Brain microvascular endothelial cell (primary cell): Measurements from ENCODE around the gene MYZAP.

ENCODE experiments used
- DNase-seq: peaks from one replicate; pipeline ENCODE4 v3.0.0-alpha.2; 2020
- H3K27ac ChIP-seq: fragments of 250-450 bp; sonication (Bioruptor Pico); 2 replicates; pipeline ENCODE4 v1.5.1; 2020; ENCODE audit warnings: mild to moderate bottlenecking, moderate library complexity
- H3K27me3 ChIP-seq: fragments of 250-450 bp; sonication (Bioruptor Pico); replicated peaks from 2 replicates; pipeline ENCODE4 v1.5.1; 2020; ENCODE audit warnings: mild to moderate bottlenecking
- H3K36me3 ChIP-seq: fragments of 250-450 bp; sonication (Bioruptor Pico); replicated peaks from 2 replicates; pipeline ENCODE4 v1.5.1; 2020; ENCODE audit warnings: mild to moderate bottlenecking
- H3K4me3 ChIP-seq: 2 replicates; pipeline ENCODE4 v1.5.1; 2011; ENCODE audit warnings: low read depth, mild to moderate bottlenecking, control low read depth, low read length, moderate library complexity
- in situ Hi-C: cut with HindIII; loops from 2 replicates; pipeline ENCODE4 v1.10.0; 2017; ENCODE audit warnings: low sequenced_read_pairs, low pct_ligation_motif_present
- TF ChIP-seq, protein P1 (sequence below): IDR thresholded peaks from 2 replicates; pipeline ENCODE4 v1.5.1; 2011; ENCODE audit warnings: low read depth, mild to moderate bottlenecking, moderate library complexity, low read length, control low read depth, inconsistent platforms; ENCODE audit errors: missing control alignments

Gene MYZAP

DNA sequence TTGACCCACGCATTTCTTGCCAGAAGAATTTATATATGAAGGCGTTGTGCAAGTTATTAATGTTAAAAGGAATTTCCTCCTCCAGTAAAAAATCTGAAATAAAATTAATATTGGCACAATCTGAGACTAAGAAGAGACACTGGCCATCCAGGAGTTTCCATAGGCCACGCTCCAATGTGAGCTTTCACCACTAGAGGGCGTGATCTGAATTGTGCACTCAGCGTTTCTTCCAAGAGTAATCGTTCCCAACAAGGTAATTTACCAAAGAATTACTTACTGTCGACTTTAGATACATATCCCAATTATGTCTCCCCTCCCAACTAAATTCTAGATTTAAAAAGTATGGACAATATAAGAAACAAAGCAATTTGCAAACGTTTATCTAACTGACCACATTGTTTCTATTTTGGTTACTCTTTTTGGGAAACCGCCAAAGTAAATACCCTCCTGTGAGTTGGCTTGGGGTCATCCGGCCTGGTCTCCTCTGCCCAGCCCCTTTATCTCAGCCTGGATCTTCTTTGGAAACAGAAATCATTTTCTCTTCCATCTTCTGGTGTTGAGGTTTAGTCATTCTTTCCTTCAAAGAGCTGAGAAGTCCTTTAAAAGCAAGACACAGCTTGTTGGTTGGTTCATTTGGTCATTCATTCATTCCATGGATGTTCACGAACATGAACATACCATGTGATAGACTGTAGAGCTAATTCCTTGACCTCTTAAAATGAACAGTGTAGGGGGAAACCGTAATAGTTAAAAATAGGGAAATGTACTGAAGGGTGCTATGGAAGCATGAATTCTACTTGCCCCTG, 141.0 kb downstream of the MYZAP start:
- H3K36me3 ChIP-seq, result no peaks in the 10 kb centered on the region
- in situ Hi-C loops, result no loop called here
- H3K27me3 ChIP-seq, result no peaks in the 10 kb centered on the region
- H3K27ac ChIP-seq, result no peak overlapping the region
- H3K4me3 ChIP-seq, result no peak overlapping the region
- DNase-seq, result peak; percentile 74
- TF ChIP-seq, protein P1, sequence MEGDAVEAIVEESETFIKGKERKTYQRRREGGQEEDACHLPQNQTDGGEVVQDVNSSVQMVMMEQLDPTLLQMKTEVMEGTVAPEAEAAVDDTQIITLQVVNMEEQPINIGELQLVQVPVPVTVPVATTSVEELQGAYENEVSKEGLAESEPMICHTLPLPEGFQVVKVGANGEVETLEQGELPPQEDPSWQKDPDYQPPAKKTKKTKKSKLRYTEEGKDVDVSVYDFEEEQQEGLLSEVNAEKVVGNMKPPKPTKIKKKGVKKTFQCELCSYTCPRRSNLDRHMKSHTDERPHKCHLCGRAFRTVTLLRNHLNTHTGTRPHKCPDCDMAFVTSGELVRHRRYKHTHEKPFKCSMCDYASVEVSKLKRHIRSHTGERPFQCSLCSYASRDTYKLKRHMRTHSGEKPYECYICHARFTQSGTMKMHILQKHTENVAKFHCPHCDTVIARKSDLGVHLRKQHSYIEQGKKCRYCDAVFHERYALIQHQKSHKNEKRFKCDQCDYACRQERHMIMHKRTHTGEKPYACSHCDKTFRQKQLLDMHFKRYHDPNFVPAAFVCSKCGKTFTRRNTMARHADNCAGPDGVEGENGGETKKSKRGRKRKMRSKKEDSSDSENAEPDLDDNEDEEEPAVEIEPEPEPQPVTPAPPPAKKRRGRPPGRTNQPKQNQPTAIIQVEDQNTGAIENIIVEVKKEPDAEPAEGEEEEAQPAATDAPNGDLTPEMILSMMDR, result peak; percentile 91

DNA sequence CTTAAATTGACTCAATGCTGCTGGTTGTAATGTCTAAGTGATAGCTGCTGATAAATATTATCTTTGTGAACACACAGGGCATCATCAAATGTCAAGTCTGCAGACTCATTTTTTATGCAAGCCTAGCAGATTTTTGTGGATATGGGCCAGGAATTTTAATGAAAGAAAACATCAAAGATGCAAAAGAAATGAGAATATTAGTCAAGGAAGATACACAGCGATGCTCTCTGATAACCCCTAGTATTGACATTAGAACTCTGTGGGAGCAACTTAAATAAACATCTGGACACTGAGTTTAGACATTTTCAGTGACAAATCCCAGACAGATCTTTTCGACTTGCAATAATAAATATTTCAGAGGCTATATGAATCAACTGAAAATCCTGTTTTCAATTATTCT, 143.2 kb downstream of the MYZAP start:
- no peak overlapping the region for H3K27ac ChIP-seq
- no peaks in the 10 kb centered on the region for H3K36me3 ChIP-seq
- no peak overlapping the region for H3K4me3 ChIP-seq
- no peak for DNase-seq
- TF ChIP-seq, protein P1, result no peak
- H3K27me3 ChIP-seq, result no peaks in the 10 kb centered on the region
- in situ Hi-C loops, result no loop called here
